GM23338 (cell line): ENCODE measurements around the gene FBN2. TPM values are rescaled to one million over a fixed set of nuclear protein-coding genes. Genes with fewer than 3 reads are reported as not detected.

Source experiments
- ATAC-seq: fragments of 200-7000 bp; cut with Tn5 transposase; 3 replicates; pipeline ENCODE4 v1.9.1; 2020
- DNase-seq: peaks from one replicate; pipeline ENCODE4 v3.0.0-alpha.2; 2015; ENCODE audit warnings: low spot score
- H2AFZ ChIP-seq: fragments of 200-600 bp; sonication (generic); 2 replicates; pipeline ENCODE4 v1.8.0; 2016; ENCODE audit warnings: antibody characterized with exemption, mild to moderate bottlenecking, moderate library complexity
- H3F3A ChIP-seq: fragments of 200-600 bp; sonication (generic); replicated peaks from 2 replicates; pipeline ENCODE4 v1.8.0; 2017; ENCODE audit warnings: antibody characterized with exemption, mixed run types, low read depth
- H3K27ac ChIP-seq: fragments of 200-600 bp; sonication (generic); 2 replicates; pipeline ENCODE4 v1.6.1; 2016; ENCODE audit warnings: low read depth
- H3K27me3 ChIP-seq: fragments of 200-600 bp; sonication (generic); 2 replicates; pipeline ENCODE4 v1.8.0; 2016; ENCODE audit warnings: mild to moderate bottlenecking, mixed run types, moderate library complexity; ENCODE audit not compliant: insufficient read depth
- H3K36me3 ChIP-seq: fragments of 200-600 bp; sonication (generic); 2 replicates; pipeline ENCODE4 v1.8.0; 2016; ENCODE audit warnings: mild to moderate bottlenecking; ENCODE audit not compliant: insufficient read depth
- H3K4me1 ChIP-seq: fragments of 200-600 bp; sonication (generic); 2 replicates; pipeline ENCODE4 v1.8.0; 2016; ENCODE audit warnings: mild to moderate bottlenecking, moderate library complexity; ENCODE audit not compliant: insufficient read depth
- H3K4me2 ChIP-seq: fragments of 200-600 bp; sonication (generic); 2 replicates; pipeline ENCODE4 v1.7.1; 2017; ENCODE audit warnings: mixed run types
- H3K4me3 ChIP-seq: fragments of 200-600 bp; sonication (generic); 2 replicates; pipeline ENCODE4 v1.6.1; 2016; ENCODE audit warnings: mixed run types
- H3K79me2 ChIP-seq: fragments of 200-600 bp; sonication (generic); replicated peaks from 2 replicates; pipeline ENCODE4 v1.8.0; 2017; ENCODE audit warnings: mild to moderate bottlenecking; ENCODE audit not compliant: insufficient read depth
- H3K9me2 ChIP-seq: fragments of 200-600 bp; sonication (generic); 2 replicates; pipeline ENCODE4 v1.8.0; 2017; ENCODE audit not compliant: insufficient read depth
- H4K20me1 ChIP-seq: fragments of 200-600 bp; sonication (generic); replicated peaks from 2 replicates; pipeline ENCODE4 v1.8.0; 2017; ENCODE audit warnings: mild to moderate bottlenecking; ENCODE audit not compliant: insufficient read depth
- H3K27ac Mint-ChIP-seq: 2 replicates; pipeline ENCODE4 v1.8.0; 2020; ENCODE audit warnings: inconsistent platforms, mild to moderate bottlenecking, moderate library complexity, mixed read lengths
- H3K27me3 Mint-ChIP-seq: 3 replicates; pipeline ENCODE4 v1.8.0; 2022; ENCODE audit warnings: low read depth, mild to moderate bottlenecking, moderate library complexity, mixed read lengths, inconsistent platforms; ENCODE audit not compliant: insufficient read depth, poor library complexity
- H3K36me3 Mint-ChIP-seq: 3 replicates; pipeline ENCODE4 v1.8.0; 2021; ENCODE audit warnings: low read depth, mild to moderate bottlenecking, inconsistent platforms, moderate library complexity, mixed read lengths
- H3K4me1 Mint-ChIP-seq: 3 replicates; pipeline ENCODE4 v1.8.0; 2020; ENCODE audit warnings: mild to moderate bottlenecking, inconsistent platforms, mixed read lengths
- H3K4me3 Mint-ChIP-seq: 3 replicates; pipeline ENCODE4 v1.8.0; 2021; ENCODE audit warnings: moderate library complexity, mild to moderate bottlenecking, inconsistent platforms, mixed read lengths
- H3K9me3 Mint-ChIP-seq: 3 replicates; pipeline ENCODE4 v1.8.0; 2020; ENCODE audit warnings: moderate library complexity, mild to moderate bottlenecking, inconsistent platforms, mixed read lengths
- CREB1 ChIP-seq: fragments of 250-450 bp; sonication (Bioruptor Pico); IDR thresholded peaks from 2 replicates; pipeline ENCODE4 v1.5.0; 2020; ENCODE audit warnings: low read depth, mild to moderate bottlenecking, moderate library complexity
- EZH2 ChIP-seq: fragments of 200-600 bp; sonication (generic); IDR thresholded peaks from one replicate; pipeline ENCODE4 v1.8.0; 2017; ENCODE audit warnings: antibody characterized with exemption, mild to moderate bottlenecking, low read depth; ENCODE audit not compliant: unreplicated experiment
- EZH2phosphoT487 ChIP-seq: fragments of 200-600 bp; sonication (generic); IDR thresholded peaks from one replicate; pipeline ENCODE4 v1.8.1; 2018; ENCODE audit warnings: antibody characterized with exemption; ENCODE audit not compliant: unreplicated experiment
- JUNB ChIP-seq: IDR thresholded peaks from one replicate; pipeline ENCODE4 v1.6.1; 2016; ENCODE audit warnings: antibody characterized with exemption; ENCODE audit not compliant: unreplicated experiment
- NANOG ChIP-seq: IDR thresholded peaks from 2 replicates; pipeline ENCODE4 v1.6.1; 2016; ENCODE audit warnings: antibody characterized with exemption, borderline replicate concordance
- POLR2AphosphoS5 ChIP-seq: IDR thresholded peaks from 2 replicates; pipeline ENCODE4 v1.6.1; 2016; ENCODE audit warnings: antibody characterized with exemption, low read depth
- STAT1 ChIP-seq: IDR thresholded peaks from one replicate; pipeline ENCODE4 v1.6.1; 2016; ENCODE audit warnings: antibody characterized with exemption; ENCODE audit not compliant: unreplicated experiment
- ZNF114 ChIP-seq: fragments of 250-450 bp; sonication (Bioruptor Pico); IDR thresholded peaks from 2 replicates; pipeline ENCODE4 v1.5.0; 2020; ENCODE audit warnings: mild to moderate bottlenecking, moderate library complexity
- ZNF331 ChIP-seq: fragments of 250-450 bp; sonication (Bioruptor Pico); IDR thresholded peaks from 2 replicates; pipeline ENCODE4 v1.5.0; 2020; ENCODE audit warnings: low read depth, mild to moderate bottlenecking, moderate library complexity
- polyA plus RNA-seq: library from polyadenylated mRNA; unstranded; fragments of >200 nt; fragmentation: Nextera tagmentation; extraction: Ambion mirVana; gene quantifications from 2 replicates; pipeline ENCODE4 v1.2.1, GENCODE V29; 2016
- total RNA-seq: library from RNA; depleted of rRNA; stranded (reverse); fragments of >200 nt; shearing (Covaris generic); gene quantifications from 2 replicates; pipeline ENCODE4 v1.2.3, GENCODE V29; 2014
- TF ChIP-seq, protein P1 (sequence below), 2 experiments: fragments of 200-600 bp in 1 of 2; sonication (generic) in 1 of 2; conservative IDR thresholded peaks; 2 replicates each; pipeline versions ENCODE4 v1.5.1 to v1.6.1; 2016 to 2017; ENCODE audit warnings: antibody characterized with exemption in 2 of 2, low read depth in 2 of 2, mild to moderate bottlenecking in 2 of 2, moderate library complexity in 1 of 2
- TF ChIP-seq, protein P2 (sequence below): IDR thresholded peaks from one replicate; pipeline ENCODE4 v1.6.1; 2018; ENCODE audit warnings: antibody characterized with exemption; ENCODE audit not compliant: unreplicated experiment
- TF ChIP-seq, protein P3 (sequence below): IDR thresholded peaks from 2 replicates; pipeline ENCODE4 v1.6.1; 2016; ENCODE audit warnings: antibody characterized with exemption

FBN2 gene
- total and polyA plus RNA-seq, 2 experiments from 2014 or later: 2.6 to 13.6 TPM

GRCh38 chr5:128477944-128478343 is 60.1 kb downstream of the FBN2 start:
- H3K9me3 Mint-ChIP-seq: no peaks in the 10 kb centered on the region
- H3K36me3 Mint-ChIP-seq: no peaks in the 10 kb centered on the region
- Histone ChIP-seq H3K4me2 (no peak overlapping the region), H3K9me2 (no peaks in the 10 kb centered on the region), H3K4me1 (no peaks in the 10 kb centered on the region), H3K27ac (no peak overlapping the region), H3F3A (no peaks in the 10 kb centered on the region), H3K36me3 (no peaks in the 10 kb centered on the region), H3K4me3 (no peak overlapping the region), H3K79me2 (no peaks in the 10 kb centered on the region), H3K27me3 (no peaks in the 10 kb centered on the region), H4K20me1 (no peaks in the 10 kb centered on the region), H2AFZ (no peak overlapping the region)
- peaks cover 2% of the 10 kb centered on the region for H3K27me3 Mint-ChIP-seq
- H3K4me1 Mint-ChIP-seq: no peaks in the 10 kb centered on the region
- no peak overlapping the region for H3K27ac Mint-ChIP-seq
- DNase-seq (no peak), ATAC-seq (no peak)
- H3K4me3 Mint-ChIP-seq: no peak overlapping the region
- TF ChIP-seq, protein P1, sequence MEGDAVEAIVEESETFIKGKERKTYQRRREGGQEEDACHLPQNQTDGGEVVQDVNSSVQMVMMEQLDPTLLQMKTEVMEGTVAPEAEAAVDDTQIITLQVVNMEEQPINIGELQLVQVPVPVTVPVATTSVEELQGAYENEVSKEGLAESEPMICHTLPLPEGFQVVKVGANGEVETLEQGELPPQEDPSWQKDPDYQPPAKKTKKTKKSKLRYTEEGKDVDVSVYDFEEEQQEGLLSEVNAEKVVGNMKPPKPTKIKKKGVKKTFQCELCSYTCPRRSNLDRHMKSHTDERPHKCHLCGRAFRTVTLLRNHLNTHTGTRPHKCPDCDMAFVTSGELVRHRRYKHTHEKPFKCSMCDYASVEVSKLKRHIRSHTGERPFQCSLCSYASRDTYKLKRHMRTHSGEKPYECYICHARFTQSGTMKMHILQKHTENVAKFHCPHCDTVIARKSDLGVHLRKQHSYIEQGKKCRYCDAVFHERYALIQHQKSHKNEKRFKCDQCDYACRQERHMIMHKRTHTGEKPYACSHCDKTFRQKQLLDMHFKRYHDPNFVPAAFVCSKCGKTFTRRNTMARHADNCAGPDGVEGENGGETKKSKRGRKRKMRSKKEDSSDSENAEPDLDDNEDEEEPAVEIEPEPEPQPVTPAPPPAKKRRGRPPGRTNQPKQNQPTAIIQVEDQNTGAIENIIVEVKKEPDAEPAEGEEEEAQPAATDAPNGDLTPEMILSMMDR (conservative IDR thresholded peaks at IDR 0.05; ENCODE audit: low read depth in 2 of 2): no peak
- TF ChIP-seq EZH2phosphoT487 (no peak), ZNF331 (CRISPR knock-in tag) (no peak), STAT1 (no peak), POLR2AphosphoS5 (no peak), JUNB (no peak), CREB1 (no peak), NANOG (no peak), EZH2 (no peak), ZNF114 (CRISPR knock-in tag) (no peak)
- TF ChIP-seq, protein P2, sequence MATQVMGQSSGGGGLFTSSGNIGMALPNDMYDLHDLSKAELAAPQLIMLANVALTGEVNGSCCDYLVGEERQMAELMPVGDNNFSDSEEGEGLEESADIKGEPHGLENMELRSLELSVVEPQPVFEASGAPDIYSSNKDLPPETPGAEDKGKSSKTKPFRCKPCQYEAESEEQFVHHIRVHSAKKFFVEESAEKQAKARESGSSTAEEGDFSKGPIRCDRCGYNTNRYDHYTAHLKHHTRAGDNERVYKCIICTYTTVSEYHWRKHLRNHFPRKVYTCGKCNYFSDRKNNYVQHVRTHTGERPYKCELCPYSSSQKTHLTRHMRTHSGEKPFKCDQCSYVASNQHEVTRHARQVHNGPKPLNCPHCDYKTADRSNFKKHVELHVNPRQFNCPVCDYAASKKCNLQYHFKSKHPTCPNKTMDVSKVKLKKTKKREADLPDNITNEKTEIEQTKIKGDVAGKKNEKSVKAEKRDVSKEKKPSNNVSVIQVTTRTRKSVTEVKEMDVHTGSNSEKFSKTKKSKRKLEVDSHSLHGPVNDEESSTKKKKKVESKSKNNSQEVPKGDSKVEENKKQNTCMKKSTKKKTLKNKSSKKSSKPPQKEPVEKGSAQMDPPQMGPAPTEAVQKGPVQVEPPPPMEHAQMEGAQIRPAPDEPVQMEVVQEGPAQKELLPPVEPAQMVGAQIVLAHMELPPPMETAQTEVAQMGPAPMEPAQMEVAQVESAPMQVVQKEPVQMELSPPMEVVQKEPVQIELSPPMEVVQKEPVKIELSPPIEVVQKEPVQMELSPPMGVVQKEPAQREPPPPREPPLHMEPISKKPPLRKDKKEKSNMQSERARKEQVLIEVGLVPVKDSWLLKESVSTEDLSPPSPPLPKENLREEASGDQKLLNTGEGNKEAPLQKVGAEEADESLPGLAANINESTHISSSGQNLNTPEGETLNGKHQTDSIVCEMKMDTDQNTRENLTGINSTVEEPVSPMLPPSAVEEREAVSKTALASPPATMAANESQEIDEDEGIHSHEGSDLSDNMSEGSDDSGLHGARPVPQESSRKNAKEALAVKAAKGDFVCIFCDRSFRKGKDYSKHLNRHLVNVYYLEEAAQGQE: no peak
- TF ChIP-seq, protein P3, sequence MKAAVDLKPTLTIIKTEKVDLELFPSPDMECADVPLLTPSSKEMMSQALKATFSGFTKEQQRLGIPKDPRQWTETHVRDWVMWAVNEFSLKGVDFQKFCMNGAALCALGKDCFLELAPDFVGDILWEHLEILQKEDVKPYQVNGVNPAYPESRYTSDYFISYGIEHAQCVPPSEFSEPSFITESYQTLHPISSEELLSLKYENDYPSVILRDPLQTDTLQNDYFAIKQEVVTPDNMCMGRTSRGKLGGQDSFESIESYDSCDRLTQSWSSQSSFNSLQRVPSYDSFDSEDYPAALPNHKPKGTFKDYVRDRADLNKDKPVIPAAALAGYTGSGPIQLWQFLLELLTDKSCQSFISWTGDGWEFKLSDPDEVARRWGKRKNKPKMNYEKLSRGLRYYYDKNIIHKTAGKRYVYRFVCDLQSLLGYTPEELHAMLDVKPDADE: no peak
